ENCODE results near the gene SFMBT1.

SFMBT1 gene

GRCh38 chr3:52880047-52880446, 165.8 kb downstream of the SFMBT1 start:
- Histone ChIP-seq H3K27me3 (ENCODE audit: control insufficient read depth, insufficient read depth, low read length) (no peaks in the 10 kb centered on the region), H3K9me3 (ENCODE audit: control insufficient read depth, low read length) (no peaks in the 10 kb centered on the region), H3K36me3 (ENCODE audit: control insufficient read depth, insufficient read depth, low read length) (no peaks in the 10 kb centered on the region), H3K27ac (no peak overlapping the region), H3K4me3 (ENCODE audit: low read depth, low read length) (no peak overlapping the region), H3K9ac (no peak overlapping the region), H2AFZ (no peak overlapping the region), H3K4me2 (ENCODE audit: low read length) (no peak overlapping the region), H3K4me1 (no peaks in the 10 kb centered on the region), H3K79me2 (peaks cover 20% of the 10 kb centered on the region)
- TF ChIP-seq CTCF (IDR thresholded peaks at IDR 0.05): no peak

- Histone ChIP-seq H3K9ac (no peak overlapping the region), H3K4me3 (ENCODE audit: low read depth, low read length) (no peak overlapping the region), H3K4me1 (no peaks in the 10 kb centered on the region), H3K79me2 (peaks cover 20% of the 10 kb centered on the region), H3K27me3 (ENCODE audit: control insufficient read depth, insufficient read depth, low read length) (no peaks in the 10 kb centered on the region), H3K36me3 (ENCODE audit: control insufficient read depth, insufficient read depth, low read length) (no peaks in the 10 kb centered on the region), H3K9me3 (ENCODE audit: control insufficient read depth, low read length) (no peaks in the 10 kb centered on the region), H3K27ac (no peak overlapping the region), H2AFZ (no peak overlapping the region), H3K4me2 (ENCODE audit: low read length) (no peak overlapping the region)
- no peak for TF ChIP-seq CTCF (IDR thresholded peaks at IDR 0.05)
These were observed 166.3 kb downstream of the SFMBT1 start for GRCh38 chr3:52879581-52879980.

GRCh38 chr3:52879090-52879489, 166.8 kb downstream of the SFMBT1 start:
- Histone ChIP-seq H3K4me2 (ENCODE audit: low read length) (no peak overlapping the region), H3K79me2 (peaks cover 20% of the 10 kb centered on the region), H3K27me3 (ENCODE audit: control insufficient read depth, insufficient read depth, low read length) (no peaks in the 10 kb centered on the region), H3K4me3 (ENCODE audit: low read depth, low read length) (no peak overlapping the region), H3K9ac (no peak overlapping the region), H2AFZ (no peak overlapping the region), H3K36me3 (ENCODE audit: control insufficient read depth, insufficient read depth, low read length) (no peaks in the 10 kb centered on the region), H3K9me3 (ENCODE audit: control insufficient read depth, low read length) (no peaks in the 10 kb centered on the region), H3K27ac (no peak overlapping the region), H3K4me1 (no peaks in the 10 kb centered on the region)
- TF ChIP-seq CTCF (IDR thresholded peaks at IDR 0.05): no peak

GRCh38 chr3:52877085-52877484, 168.8 kb downstream of the SFMBT1 start:
- Histone ChIP-seq H3K27ac (no peak overlapping the region), H3K36me3 (ENCODE audit: control insufficient read depth, insufficient read depth, low read length) (no peaks in the 10 kb centered on the region), H3K4me3 (ENCODE audit: low read depth, low read length) (no peak overlapping the region), H3K79me2 (peaks cover 18% of the 10 kb centered on the region), H3K4me1 (no peaks in the 10 kb centered on the region), H3K27me3 (ENCODE audit: control insufficient read depth, insufficient read depth, low read length) (no peaks in the 10 kb centered on the region), H2AFZ (no peak overlapping the region), H3K9ac (no peak overlapping the region), H3K4me2 (ENCODE audit: low read length) (no peak overlapping the region), H3K9me3 (ENCODE audit: control insufficient read depth, low read length) (no peaks in the 10 kb centered on the region)
- no peak for TF ChIP-seq CTCF (IDR thresholded peaks at IDR 0.05)

GRCh38 chr3:52874864-52875587, 170.8 kb downstream of the SFMBT1 start:
- no peak overlapping the region for H3K4me2 ChIP-seq (ENCODE audit: low read length)
- no peak overlapping the region for H2AFZ ChIP-seq
- no peaks in the 10 kb centered on the region for H3K9me3 ChIP-seq (ENCODE audit: control insufficient read depth, low read length)
- no peaks in the 10 kb centered on the region for H3K36me3 ChIP-seq (ENCODE audit: control insufficient read depth, insufficient read depth, low read length)
- no peak for TF ChIP-seq CTCF (IDR thresholded peaks at IDR 0.05)
- H3K27me3 ChIP-seq (ENCODE audit: control insufficient read depth, insufficient read depth, low read length): no peaks in the 10 kb centered on the region
- no peak overlapping the region for H3K9ac ChIP-seq
- peaks cover 16% of the 10 kb centered on the region for H3K79me2 ChIP-seq
- no peak overlapping the region for H3K27ac ChIP-seq
- H3K4me3 ChIP-seq (ENCODE audit: low read depth, low read length): no peak overlapping the region
- H3K4me1 ChIP-seq: no peaks in the 10 kb centered on the region

Data from parathyroid adenoma (tissue), 2 donors.